Islet of Langerhans (tissue), 1 donor: ENCODE data around the gene HACL1.

ENCODE experiments used
- FAIRE-seq: peaks from one replicate; lab custom pipeline; 2011; peaks lifted over from hg19 to GRCh38; lab: Jason Lieb, UNC

Gene HACL1

DNA sequence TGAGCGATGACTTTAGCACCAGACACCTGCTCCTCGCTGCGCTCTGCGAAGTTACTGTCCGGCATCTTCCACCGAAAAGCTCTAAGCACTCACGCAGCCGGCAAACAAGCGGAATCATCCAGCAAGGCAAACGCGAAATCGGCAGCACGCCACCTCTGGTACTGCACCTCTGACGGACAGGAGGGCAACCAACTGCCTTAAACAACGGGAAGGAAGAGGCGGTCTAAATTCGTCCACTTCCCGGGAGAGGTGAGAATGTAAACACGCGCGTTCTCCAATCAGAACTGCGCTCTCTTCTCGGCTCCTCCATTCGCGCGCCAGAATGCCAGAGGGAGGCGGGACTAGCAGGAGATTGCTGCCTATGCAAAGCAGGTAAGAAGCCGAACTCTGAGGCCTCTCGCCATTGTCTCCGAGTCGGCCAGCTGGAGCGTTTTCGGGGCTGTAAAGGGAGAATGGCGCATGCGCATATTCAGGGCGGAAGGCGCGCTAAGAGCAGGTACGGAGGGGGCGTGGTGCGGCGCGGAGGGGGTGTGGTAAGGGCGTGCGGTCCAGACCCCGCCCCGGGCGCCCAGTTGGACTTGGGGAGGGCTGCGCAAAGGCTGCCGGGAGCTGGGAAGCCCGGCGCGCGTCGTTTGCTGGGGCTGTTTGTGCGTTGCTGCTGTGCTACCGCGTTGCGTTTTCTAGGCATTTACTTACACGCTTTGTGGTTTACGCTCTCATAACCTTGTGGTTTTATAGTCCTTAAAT, at the start of gene HACL1, which contains the start of gene BTD:
HACL1 (minus strand) TSS at position 171 of the 747 bp plus-strand sequence; CDS start at position 65, 106 bp downstream.
BTD (plus strand) TSS at position 347 of the 747 bp plus-strand sequence. CDS start 33,695 bp downstream, outside the sequence.
- peak; percentile 79 for FAIRE-seq

DNA sequence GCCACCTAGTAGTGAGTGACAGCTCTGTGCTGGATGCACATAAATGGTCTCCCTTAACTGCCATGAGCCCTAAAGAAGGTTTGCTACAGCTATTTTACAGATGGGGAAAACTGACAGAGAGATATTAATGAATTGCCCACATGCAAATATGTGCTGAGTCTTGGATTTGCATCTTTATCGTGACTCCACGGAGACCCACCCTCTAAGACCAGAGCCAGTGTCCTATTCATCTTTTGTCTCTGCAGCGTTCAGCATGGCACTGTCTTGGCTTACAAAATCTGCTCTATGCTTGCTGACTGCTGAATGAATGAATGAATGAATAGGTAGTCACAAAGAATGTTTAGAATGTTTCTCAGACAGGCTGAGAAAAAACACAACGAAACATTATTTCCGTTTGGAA, 48.5 kb upstream of the HACL1 start:
- no peak for FAIRE-seq

DNA sequence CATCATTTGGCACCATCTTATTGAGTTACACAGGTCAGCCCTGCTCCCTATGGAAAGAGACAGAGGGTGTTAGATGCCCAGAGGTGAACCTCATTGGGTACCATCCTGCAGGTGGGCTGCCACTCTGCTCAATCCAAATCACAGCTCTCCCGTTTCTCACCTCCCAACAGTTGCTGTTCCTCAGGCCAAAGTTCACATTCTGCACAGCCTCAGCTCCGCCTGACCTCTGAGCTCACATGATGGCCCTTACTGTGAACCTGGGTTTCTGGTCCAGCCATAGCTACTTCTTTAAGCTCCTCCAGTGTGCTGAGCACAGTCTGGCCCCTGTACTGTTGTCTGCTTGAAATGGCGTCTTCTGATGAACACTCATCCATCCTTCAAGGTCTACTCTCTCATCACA, 48.0 kb upstream of the HACL1 start:
- no peak for FAIRE-seq

DNA sequence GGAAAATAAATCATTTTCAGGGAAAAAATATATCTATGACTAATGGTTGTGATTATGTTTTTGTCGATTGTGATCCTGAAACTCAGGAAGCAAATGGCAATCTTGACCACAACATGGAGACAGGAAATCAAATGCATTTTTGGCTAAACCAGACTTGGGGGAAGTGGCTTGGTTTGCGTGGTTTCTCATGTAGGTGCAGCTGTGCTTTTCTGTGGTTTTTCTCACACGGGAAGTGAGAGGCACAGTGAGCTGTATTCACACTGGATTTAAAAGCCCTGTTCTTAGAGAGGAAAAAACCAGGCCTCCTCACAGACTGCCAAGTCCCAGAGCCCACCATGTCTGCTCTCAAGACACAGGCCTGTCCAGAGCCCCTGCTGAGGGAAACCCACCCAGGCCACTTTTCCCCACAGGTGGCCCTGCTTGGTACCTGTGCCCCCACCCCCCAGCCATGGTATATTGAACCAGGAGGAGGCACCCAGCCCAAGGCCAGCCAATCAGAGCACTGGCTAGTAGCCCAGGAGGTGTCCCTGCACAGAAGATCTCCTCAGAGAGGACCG, 46.3 kb upstream of the HACL1 start:
- FAIRE-seq: no peak

DNA sequence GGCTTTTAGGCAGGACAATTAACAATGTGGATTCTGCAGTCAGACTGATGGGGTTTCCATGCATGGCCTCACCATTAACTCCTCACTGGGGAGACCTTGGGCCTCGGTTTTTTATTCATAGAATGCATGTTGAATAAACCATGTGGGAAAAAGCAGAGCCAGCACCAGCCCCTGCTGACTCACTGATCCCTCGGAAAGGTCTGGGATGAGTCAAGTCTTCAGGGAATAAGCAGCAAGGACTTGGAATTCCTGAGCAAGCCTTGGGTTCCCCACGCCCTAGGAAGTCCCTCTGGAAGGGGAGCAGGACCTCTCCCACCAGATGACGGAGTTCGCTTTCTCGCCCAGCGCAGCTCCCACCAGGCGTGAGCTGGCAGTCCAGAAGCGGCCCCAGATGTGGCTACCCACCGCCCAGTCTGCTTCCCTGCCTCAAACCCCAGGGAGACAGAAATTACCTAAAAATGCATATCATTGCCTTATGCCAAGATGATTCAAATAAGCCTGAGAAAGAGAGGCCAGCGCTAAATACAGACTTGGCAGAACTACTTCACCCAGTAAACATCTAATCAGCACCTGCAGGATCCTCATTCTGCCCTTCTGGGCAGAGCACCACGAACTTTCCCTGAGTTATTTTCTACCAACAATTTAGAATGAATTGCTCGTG, 45.6 kb upstream of the HACL1 start:
- FAIRE-seq: no peak

DNA sequence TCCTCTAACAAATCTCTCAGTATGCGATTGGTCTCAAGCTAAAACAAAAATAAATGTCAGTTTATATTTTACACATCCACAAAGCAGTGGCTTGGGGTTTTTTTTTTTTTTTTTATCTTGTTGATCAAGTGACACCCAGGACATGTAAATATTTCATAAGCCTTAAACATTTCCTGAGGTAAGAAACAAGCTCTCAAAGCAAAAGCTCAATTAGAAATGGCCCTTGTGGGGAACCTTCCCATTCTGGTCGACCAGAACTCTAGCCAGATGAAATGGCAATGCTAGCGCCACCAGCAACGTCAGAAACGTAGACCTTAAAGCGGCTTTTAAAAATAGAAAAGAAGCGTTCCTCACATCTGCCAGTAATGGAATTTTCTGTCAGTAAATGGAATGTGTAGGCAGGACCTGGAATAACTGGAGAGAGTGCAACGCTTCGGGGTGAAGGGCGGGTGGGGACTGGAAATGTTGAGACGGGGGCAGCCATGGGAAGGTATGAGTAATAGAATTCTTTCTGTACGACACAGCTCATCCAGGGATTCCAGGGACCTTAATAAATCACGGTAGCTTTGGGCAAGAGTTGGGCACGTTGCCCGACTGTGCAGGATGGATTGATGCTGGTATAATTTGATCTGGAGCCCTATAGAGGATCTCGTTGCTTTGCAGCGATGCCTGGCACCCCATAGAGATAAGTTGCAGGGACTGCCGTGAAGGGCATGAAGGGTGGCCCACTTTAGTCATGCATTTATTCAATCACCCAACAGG, 44.6 kb upstream of the HACL1 start:
- FAIRE-seq: no peak

DNA sequence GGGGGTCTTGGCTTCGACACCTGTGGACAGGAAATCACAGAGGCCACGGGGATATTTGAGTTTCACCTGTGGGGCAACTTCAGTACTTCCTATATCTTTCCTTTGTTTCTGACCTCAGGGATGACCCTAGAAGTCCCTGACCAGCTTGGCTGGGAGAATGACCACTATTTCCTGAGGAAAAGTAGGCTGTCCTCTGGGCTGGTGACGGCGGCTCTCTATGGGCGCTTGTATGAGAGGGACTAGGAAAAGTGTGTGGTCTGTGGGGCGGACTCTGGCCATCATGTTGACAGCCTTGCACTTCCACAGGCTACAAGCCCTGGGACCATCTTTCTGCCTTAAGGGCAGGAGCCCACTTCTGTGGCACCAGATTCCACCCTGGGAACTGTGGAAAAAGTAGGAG, 43.9 kb upstream of the HACL1 start:
- no peak for FAIRE-seq

DNA sequence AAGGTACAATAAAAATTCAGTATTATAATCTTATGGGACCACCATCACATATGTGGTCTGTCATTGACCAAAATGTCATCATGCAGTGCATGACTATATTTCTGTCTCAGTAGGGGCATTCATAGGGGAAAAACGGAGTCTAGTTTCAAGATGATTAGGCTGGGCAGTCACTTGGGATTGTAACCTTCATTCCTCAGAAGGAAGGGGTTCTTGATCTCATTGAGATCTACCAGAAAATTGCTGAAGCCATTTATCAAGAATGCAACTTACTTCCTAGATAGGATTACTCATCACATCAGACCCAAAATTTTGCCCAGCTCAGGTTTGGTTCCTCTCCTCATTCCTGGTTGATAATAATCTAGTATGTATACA, 37.5 kb upstream of the HACL1 start:
- FAIRE-seq: no peak

DNA sequence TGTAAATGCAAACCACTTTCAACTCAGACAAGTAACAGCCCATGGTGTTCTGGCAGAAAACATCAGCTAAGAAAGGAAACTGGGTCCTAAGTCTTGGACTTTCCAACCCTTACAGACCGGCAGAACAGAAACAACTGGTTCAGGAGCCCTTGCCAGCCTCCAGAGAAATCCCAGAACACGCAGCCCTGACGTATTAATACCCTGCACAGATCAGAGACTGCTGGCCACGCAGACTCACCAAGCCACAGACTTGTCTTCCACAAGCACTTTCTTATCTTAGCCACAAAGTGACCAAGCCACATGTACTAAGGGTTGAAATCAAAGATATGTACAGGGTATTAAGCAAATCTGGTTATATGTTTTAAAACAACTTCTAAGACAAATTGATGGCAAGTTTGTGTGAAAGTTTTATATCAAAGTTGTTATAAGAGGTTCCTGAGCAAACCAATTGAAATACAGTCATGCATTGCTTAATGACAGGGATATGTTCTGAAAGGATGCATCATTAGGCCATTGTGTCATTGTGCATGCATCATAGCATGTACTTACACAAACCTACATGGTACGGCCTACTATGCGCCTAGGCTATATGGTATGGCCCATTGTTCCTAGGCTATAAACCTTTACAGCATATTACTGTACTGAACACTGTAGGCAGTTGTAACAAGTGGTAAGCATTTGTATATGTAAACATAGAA, 37.0 kb upstream of the HACL1 start:
- FAIRE-seq: no peak

DNA sequence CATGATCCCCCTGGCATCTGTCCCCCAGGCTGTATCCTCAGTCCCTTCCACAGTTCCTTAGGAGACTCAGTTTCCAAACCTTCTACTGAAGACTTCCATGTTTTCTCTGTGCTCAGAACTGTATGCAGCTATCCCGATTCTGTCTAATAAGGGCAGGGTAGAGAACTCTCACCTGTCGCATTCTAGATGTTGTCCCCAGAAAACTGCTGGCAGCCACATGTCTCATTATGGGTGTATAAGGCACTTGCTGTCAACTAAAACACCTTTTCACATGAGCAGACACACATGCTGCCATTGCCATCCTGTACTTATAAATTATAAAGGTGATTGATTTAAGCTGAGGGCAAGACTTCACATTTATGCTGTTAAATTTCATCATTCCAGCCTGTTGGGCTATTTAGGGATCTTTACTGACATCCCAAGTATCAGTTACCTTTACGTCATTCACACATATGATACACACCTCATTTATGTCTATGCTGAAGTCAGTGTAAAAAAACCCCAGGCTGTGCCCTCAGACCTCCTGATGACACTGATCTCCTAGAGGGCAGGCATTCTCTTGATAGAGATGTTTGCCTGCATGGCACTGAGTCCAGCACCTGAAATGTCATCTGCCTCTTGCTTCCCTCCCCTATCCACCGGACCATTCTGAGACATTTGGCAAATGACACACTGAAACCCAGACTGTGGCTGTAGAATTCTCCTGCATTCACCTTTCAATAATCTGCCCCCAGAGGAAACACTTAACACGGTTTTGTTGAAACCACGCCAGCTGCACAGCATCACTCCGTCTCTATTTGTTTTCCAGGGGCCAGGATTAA, 36.0 kb upstream of the HACL1 start:
- FAIRE-seq: no peak

DNA sequence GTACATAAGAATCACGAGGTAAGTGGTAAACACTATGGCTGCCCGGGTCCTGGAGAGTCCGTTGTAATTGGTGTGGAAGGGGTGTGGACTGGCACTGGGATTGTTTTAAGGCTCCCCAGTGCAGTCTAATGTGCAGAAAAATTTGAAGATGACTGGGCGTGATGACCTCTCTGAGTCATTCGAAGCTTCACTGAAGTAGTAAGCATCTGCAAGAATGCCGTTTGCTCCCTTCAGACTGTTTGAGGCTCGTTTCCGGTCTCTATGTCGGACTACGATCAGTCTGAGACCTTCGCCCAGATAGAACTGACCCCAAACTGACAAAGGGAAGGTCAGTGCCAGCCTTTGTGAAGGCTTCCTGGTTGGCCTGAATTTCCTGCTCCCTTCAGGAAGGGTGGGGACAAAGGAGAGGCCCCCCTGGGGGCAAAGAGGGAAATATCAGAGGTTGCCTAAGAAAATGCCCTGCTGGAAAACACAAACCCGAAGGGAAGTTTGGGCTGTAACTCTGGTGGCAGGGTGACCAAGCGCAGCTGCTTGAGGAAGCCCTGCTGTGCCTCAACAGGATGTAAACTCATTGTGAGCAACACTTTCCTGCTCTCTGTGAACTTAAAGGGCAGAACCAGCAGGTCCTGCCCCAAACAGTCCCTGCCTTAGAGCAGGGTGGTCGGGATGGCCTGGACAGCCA, 34.8 kb upstream of the HACL1 start:
- FAIRE-seq: no peak

DNA sequence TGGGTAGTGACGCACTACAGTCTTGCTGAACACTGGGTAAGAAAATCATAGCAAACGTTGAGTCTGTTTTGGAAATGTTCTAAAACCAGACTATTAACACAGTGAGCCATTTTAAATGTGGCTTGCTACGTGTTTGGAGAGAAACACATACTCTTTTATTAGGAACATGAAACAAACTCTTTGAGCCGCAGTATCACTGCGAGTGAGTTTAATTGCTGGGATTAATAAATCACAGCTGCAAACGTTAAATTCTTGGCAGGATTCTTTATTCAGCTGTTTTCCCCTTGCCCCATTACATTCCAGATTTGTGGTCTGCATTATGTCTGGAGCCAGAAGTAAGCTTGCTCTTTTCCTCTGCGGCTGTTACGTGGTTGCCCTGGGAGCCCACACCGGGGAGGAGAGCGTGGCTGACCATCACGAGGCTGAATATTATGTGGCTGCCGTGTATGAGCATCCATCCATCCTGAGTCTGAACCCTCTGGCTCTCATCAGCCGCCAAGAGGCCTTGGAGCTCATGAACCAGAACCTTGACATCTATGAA, 33.8 kb upstream of the HACL1 start:
- no peak for FAIRE-seq

DNA sequence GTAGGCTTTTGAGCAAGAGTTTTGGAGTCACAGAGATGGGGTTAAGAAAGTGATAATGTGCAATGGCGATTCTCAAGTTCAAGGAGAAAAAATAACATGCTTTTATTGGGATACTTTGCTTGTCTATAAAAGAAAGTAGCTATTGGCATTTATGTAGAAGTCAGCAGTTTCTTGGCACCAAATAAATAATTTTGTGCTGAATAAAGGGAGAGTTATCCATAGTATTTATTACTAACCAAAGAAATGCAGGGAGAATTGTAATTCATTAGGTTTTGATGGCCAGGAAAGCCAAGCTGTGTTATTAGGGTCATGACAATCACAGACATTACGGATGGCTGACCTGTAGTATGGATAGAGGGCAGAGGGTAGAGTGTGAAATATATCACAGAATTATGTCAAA, 33.3 kb upstream of the HACL1 start:
- FAIRE-seq: no peak

DNA sequence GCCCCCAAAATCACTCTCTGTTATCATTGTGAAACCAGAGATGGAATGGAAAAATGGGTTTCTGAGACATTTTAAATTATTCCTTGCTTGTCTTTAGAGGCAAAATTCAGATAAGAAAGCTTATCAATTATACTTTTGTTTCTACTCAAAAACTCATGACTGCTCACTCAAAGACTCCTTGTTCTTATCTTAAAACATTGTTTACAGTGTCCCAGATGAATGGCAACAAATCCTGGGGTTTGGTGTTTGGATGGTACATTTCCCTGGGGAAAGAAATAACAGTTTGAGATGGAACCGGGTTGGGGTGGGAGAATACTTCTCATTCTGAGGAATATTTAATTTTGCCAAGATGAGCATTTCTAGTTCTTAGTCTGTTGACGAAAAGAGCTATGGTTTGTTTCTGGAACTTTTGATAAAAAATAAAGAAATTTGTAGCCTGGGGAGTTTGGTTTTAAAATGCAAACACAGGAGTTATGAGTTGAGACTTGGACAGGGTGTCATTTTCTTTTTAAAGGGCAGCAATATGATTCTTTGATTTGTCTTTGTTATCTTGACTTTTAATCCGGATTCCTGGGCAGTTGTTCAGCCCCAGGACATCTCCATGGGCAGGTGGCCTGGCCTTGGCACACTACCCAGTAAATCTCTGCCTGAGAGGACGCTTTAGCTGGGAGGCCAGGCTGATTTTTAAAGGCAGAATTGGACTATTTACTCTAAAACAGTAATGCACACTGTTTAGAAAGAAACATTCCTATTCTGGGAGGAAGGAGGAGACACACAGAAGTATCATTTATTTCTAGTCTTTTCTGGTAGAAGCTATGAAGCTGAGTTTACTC, 32.6 kb upstream of the HACL1 start:
- FAIRE-seq: no peak

DNA sequence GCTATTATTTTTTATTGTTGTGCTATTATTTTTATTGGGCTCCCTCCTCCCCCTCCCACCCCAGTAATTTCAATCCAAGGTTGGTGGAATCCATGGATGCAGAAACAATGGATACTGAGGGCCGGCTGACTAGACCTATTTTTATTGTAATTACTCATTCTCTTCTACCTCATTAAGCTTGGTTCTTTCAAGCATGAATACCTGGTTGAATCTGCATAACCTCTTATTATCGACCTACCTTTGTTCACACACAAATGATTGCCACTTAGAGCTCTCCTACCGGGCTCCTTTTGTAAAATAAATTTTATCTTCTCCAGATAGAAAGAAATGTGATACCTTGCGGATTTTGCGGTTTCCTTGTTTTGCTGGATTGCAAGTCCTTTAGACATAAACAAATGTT, 31.8 kb upstream of the HACL1 start:
- peak; percentile 84 for FAIRE-seq

DNA sequence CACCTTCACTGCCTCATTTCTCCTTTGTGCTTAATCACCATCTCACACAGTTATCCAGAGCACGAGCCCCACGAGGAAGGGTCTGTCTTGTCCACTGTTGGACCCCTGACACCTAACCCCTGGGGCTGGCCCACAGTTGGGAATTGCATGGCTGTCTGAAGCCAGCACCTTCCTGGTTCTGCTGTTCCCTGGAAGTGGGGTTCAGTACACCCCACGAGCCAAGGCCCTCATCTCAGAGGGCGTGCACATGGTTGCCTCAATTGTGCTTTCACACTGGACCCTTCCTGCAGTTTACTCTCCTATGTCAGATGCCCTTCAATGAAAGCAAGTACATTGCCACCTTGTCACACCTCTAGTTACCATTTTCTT, 30.8 kb upstream of the HACL1 start:
- no peak for FAIRE-seq

DNA sequence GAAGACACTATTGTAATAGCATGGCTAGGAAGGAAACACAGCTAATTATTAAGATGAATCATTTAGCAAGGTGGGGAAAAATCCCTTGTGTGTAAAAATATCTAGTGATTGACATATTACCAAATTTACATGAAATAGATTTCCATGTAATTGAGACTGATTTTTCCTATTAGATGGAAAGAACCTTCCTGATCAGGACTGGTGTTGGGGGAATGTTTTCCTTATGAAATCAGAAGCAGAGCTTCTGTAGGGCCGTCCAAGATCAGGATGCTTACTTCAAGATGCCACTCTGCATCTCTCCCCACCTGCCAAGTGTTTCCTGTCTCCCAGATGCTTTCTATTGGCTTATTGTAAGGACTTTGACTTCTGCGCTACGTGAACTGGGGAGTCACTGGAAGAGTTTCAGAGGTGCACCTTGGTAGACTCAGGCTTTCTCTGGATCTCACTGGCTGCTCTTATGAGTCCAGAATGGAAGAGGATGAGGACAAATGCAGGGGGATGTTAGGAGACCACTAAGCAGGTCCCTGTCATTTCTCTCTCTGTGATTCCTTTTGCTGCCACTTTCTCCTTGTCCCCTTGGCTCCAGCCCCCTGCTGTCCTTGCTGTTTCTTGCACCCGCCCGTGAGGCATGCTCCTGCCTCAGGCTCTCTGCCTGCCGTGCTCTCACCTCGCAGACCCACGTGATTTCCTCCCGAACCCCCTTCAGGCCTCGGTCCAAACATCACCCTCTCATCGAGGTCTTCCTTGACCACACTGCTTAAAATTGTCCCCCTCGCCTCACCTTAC, 30.2 kb upstream of the HACL1 start:
- FAIRE-seq: no peak

DNA sequence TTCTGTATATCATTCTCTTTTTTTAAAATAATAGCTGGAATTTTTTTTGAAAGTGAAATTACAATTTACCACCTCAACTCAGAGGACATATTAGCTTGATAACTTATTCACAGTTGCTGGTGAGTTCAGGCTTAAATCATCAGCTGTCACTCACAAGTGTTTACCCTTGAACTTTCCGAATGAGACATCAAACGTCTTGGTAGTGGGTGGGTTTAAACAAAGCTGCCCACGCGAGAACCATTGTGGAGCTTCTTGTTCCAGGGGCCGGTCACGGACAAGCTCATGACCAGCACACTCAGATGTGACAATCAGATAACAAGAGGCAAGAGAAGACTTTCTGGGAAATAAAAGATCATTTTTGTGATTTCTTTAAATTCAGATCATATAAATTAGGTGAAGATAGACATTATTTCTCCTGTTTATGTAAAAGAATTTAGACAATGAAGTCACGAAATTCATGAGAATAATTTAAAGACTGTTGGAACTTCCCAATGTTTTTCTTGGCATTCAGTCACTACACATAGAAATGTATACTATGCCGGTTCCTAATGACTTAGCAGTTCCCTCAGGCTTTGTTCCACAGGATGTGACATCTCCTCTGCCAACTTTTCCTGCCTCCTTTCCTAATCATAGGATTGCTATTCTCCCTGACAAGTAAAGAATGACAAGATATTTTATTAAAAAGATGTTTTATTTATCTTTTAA, 29.4 kb upstream of the HACL1 start:
- FAIRE-seq: no peak
